IPS DF 19.7 (cell line): Measurements from ENCODE around the gene FBH1.
"Not testable (repeated sequence)": the region's sequence is repeated elsewhere in the genome, so short reads cannot be mapped to it uniquely, and the experiment has no call there.

Experiments
- DNase-seq: peaks from one replicate; pipeline ENCODE4 v3.0.0-alpha.2; 2013; ENCODE audit warnings: low read depth, low spot score

The FBH1 gene

DNA sequence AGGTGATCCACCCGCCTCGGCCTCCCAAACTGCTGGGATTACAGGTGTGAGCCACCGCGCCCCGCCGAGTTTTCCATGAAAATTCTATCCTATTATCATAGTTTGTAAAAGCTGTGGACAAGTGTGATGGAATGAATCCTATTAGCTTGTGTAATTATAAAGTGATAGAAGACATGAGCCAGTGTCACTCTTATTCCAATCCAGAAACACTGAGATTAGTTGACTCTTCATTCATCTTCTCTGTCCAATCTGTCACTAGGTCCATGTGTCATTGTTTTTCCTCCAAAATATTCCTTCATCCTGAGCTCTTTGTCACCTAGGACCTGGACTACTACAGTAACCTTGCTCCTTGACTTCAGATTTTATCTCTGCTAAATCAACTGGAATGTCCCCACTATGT lies 13.5 kb downstream of the FBH1 start:
- no peak for DNase-seq

DNA sequence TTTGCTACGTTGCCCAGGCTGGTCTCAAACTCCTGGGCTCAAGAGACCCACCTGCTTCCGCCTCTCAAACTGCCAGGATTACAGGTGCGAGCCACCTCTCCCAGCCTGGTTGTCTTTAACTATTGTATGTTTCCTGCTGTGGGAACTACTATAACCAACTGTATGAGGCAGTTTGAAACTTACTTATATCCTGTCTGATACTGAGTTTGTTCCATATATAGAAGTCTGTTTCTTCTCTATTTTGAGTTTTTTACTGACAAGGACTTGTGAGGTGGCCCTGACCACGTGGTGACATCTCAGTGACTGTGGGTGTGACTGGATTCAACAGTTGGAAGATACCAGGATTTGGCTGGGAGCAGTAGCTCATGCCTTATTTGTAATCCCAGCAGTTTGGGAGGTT lies 14.2 kb downstream of the FBH1 start:
- no peak for DNase-seq

DNA sequence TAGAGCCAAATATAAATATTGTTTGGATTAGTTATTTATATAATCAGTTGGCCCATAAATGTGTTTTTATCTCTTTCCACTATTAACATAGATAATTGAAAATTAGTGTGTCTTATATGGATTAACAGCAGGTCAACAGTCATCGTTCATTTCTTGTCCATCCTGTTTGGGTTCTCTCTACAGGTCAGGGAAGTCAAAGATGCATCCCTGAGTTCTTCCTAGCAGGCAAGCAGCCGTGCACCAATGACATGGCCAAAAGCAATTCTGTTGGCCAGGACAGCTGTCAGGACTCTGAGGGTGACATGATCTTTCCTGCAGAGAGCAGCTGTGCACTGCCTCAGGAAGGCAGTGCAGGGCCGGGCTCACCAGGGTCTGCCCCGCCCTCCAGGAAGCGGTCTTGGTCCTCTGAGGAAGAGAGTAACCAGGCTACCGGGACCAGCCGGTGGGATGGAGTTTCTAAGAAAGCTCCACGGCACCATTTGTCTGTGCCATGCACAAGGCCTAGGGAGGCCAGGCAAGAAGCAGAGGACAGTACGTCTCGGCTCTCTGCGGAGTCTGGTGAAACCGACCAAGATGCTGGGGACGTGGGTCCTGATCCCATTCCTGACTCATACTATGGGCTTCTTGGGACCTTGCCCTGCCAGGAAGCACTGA lies 15.9 kb downstream of the FBH1 start:
- DNase-seq = no peak

DNA sequence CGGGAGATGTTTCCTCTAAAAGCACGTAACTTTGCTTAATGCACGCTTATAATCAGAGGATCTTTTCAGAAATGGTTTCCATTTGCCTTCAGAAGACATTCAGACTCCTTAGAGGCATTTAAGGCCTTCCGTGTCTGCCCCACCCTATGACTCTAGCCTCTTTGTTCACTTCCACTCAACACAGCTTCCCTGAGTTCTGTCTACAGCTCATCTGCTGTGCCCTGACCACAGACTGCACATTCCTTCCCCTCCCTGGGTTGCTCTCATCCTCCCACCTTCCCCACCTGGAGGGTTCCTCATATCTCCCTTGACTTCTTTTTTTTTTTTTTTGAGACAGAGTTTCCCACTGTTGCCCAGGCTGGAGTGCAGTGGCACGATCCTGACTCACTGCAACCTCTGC lies 16.6 kb downstream of the FBH1 start:
- no peak for DNase-seq

DNA sequence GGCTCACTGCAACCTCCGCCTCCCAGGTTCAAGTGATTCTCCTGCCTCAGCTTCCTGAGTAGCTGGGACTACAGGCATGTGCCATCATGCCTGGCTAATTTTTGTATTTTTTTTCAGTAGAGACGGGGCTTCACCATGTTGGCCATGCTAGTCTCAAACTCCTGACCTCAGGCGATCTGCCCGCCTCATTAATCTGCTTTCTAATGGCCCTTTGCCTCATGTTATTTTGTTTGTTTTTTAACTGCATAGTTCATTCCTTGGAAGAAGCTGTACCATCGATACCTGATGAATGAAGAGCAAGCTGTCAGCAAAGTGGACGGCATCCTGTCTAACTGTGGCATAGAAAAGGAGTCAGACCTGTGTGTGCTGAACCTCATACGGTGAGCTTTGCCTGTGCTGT lies 18.6 kb downstream of the FBH1 start:
- not testable (repeated sequence) for DNase-seq

DNA sequence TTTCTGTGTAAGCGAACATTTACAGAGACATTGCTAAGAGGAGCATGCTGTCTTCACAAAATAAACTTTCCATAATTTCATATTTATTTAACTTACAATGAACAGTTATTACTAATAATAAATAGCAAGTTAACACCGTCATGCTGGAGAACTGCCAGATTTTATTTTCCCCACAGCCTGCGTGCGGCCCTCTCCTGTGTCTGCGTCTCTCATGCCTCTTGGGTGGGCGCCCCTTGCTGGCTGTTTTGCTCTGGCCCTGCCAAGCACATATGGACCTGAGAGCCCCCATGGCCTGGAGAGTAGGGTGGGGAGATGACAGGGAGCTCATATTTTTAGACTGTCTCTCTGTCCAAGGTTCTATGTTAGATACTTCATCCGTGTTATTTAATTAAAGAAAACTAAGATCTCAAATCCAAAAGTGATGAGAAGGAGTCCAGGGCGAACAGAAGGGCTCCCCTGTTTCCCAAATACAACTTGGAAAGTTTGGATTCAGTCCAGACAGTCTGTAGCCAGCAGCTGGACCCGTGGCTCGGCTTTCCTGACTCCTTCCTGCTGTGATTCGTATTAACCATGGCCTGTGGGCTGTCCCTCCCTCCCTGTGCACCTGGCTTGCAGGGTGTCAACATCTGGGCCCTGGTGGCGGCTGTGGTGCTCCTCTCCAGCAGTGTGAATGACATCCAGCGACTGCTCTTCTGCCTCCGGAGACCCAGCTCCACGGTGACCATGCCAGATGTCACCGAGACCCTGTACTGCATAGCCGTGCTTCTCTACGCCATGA lies 20.5 kb downstream of the FBH1 start:
- DNase-seq = no peak

DNA sequence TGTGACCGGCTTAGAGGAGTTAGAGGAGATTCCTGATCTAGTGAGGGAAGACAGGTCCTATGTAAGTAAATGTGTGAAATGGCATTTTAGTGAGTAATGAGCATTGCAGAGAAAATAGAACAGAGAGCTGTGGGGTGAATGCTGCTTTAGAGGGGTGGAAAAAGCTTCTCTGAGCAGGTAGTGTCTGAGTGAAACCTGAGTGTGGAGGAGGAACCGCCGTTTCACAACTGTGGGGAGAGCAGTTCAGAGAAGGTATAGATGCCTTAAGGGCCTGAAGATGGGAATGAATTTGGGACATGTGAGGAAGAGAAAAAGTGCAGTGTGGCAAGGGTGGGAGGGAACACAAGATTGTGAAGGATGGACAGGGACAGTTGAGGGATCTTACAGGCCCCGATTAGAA lies 21.6 kb downstream of the FBH1 start:
- DNase-seq = no peak

DNA sequence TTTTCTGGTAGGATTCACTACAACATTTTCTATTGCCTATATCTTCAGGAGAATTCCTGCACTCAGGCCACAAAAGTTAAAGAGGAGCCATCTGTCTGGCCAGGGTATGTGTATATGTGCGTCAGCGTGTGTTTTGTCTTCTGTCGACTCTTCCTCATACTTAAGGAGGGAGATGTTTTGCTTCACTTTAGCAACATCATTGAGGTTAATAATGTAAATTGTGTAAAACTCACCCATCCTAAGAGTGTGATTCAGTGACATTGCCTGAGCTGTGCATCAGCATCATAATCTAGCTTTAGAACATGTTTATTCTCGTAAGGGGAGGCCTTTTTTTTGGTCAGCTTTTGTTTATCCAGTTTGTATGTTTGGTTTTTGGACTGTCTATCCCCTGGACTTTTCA lies 23.7 kb downstream of the FBH1 start:
- DNase-seq = no peak

DNA sequence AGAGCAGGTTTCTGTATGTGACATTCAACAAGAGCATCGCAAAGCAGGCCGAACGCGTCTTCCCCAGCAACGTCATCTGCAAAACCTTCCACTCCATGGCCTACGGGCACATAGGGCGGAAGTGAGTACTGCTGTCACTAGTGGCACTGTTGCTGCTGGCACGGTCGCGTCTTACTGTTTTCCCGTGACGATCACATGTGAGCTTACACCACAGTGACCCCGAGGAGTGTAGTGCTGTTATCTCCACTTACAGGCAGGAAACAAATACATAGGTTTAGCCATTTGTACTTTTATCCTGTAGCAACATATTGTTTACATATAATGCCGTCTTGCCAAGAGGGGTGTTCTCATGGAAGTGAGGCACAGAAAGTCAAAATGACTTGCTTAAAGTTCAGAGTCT lies 25.4 kb downstream of the FBH1 start:
- DNase-seq = no peak

DNA sequence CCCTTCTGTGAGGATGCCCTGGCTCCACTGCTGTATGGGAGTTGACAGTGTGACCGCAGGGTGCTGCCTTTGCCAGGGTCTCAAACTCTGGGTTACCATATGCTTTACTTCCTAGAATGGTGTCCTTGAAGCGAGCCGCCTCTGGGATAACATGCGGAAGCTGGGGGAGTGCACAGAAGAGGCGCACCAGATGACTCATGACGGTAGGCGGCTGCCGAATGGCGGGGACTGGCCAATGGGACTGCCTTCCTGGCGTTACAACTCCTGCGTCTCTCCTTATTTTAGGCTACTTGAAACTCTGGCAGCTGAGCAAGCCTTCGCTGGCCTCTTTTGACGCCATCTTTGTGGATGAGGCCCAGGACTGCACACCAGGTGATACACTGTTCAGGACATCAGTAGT lies 27.3 kb downstream of the FBH1 start:
- no peak for DNase-seq

DNA sequence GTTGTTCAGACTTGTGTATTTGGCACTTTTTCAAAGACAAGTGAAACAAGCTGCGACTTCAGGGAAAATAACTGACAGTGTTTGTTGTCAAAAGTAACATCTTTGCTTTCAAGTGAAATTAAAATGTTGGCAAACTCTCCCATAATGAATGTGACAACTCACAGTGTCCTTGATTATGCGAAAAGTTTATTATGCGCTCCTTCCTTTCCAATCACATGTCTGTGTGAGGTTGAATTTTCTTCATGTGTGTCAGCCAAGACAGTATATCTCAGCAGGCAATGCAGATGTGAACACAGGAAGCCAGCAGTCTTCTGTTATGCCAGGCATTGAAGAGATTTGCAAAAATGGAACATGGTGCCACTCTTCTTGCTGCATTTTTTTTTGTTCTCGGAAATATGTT lies 28.7 kb downstream of the FBH1 start:
- no peak for DNase-seq

DNA sequence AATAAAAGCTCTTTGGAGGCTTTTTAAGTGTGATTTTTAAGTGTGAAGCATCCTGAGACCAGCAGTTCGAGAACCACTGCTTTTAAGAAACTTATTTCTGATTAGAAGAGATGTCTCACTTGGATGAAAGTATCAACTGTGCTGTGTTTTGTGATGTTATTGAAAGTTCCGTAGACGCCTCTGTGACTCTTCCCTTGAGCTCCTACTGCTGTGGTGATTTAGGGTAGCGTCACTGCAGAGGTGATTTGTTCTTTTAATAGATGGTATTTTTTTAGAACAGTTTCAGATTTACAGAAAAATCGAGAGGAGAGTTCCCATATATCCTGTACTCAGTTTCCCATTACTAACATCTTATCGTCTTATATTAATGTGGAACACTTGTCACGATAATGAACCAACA lies 29.5 kb downstream of the FBH1 start:
- no peak for DNase-seq

DNA sequence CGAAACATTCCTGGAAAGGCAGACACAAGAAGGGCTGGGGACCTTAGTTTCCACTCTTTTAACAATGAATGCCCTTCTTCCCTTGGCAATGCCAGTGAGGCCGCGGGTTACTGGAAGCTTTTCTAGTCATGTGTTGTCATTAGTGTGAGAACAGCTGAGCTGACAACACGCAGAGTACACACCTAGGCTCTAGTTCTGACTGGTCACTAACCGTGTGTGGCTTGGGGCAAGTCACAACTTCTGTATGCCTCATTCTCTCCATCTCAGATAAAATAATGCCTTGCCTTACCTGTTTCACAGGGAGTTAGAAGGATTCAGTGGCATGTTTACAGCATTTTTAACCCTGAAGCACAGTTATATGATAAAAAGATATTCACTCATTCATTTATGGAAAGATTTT lies 31.7 kb downstream of the FBH1 start:
- no peak for DNase-seq

DNA sequence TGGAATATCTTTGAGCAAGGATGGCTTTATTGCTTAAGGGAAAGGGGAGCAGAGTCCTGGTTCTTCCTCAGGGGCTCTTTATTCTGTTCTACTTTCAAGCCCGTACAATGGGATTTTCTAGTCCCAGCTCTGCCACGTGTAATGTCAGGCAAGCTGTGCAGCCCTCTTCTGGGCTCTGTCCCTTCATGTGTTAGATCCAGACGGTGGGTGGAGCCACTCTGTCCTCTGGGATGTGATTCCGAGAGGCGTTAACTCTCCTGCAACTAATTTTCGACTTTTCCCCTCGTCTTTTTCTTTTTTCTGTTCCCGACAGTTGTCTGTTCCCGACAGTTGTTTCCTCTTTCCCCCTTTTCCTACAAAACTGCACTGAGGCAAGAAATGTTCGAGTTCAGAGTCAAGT lies 34.8 kb downstream of the FBH1 start:
- DNase-seq = no peak

DNA sequence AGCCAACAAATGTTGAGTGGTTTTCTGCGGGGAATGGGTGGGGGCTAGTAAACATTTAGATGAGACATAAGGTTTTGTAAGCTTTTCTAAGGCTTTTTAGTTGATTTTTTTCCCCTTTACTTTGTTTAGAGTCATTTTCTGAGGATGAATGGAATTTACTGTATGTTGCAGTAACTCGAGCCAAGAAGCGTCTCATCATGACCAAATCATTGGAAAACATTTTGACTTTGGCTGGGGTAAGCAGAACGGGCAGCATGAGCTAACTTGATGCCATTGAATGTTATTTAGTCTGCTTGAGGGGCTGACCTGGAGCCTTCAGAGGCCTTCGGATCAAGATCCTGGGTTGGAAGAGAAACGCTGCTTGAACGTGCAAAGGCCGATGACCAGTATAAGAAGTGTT lies 37.3 kb downstream of the FBH1 start:
- DNase-seq = no peak

DNA sequence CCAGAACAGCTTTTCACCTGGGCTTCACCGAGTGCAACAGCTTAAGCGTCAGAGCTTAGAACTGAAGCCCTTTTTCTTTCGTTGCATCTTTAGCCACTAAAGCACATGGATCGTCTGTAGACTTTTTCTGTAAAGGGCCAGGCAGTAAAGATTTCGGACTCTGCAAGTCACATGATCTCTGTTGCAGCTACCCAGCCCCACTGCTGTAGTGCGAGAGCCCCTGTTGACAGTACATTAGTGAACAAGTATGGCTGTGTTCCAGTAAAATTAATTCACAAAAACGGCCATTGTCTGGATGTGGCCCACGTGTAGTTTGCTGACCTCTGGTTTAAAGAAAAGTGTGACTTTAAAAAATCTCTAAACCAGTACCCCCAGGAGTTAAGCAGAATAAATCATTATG lies 39.4 kb downstream of the FBH1 start:
- DNase-seq = no peak

DNA sequence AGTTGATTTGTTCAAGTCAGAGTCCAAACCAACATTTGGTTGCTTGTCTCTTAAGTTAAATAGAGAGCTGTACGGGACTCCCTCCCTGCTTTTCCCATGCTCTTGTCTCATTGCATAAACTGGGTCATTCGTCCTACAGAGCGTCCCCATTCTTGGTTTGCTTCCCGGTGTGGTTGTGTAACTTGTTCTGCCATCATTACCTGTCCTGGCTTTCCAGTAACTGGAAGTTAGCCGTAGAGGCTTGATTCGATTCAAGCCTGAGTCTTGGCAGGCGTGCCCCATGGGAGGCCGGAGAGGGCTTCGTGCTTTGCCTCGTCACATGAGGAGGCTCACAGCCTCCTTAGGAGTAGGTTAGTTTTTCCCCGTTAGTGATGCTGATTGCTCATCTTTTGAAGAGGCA lies 40.2 kb downstream of the FBH1 start:
- DNase-seq = no peak

DNA sequence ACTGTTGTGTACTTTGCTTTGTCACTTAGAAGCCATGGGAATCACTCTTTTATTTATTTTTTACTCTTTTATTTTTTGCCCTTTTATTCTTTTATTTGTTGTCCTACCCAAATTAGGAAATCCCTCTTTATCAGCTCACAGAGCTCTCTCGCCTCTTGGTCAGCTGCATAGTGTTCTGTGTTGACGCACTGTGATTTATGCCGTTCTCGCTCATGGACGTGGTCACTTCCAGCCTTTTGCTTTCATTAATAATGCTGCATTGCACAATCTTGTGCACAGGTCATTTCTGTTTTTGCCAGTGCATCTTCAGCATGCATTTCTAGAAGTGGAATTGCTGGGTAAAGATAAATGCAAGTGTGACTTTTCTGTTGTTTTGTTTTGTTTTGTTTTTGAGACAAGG lies 42.3 kb downstream of the FBH1 start:
- no peak for DNase-seq

DNA sequence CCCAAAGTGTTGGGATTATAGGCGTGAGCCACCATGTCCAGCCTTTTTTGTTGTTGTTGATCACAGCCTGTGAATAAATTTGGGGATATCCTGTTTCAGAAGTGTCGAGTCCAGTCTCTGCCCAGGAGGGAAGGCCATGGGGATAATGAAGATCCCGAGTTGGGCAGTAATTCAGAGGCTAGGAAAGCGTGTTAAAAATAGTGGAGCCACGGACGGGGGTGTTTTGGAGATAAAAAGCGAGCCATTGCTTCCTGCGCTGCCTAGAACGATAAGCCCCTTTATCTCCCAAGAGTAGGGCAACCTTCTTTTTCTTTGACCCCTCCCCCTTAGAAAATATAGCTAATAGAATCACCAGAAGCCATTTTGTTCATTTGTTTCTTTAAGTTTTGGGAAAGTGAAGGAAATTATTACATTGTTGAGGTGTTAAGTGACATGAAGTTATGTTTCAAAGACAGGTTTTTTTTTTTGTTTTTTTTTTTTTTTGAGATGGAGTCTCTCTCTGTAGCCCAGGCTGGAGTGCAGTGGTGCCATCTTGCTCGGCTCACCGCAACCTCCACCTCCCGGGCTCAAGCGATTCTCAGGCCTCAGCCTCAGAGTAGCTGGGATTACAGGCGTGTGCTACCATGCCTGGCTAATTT lies 44.0 kb downstream of the FBH1 start:
- DNase-seq = no peak

DNA sequence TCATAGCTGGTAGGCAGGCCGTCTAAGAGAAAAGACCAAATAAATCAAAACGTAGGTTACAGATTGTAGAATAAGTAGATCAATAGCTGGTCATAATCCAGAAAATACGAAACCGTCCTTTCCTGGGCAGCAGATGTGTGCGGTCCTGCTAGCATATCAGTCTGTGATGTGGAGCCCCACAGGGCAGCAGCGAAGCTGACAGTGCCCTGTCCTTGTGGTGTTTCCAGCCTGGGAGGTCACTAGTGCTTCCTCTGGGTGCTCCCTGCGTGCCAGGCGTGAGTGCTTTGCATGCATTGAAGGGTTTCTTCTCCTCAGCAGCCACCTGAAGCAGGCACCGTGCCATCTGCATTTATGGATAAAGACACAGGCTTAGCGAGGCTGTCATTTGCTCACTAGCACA lies 45.6 kb downstream of the FBH1 start:
- no peak for DNase-seq

DNA sequence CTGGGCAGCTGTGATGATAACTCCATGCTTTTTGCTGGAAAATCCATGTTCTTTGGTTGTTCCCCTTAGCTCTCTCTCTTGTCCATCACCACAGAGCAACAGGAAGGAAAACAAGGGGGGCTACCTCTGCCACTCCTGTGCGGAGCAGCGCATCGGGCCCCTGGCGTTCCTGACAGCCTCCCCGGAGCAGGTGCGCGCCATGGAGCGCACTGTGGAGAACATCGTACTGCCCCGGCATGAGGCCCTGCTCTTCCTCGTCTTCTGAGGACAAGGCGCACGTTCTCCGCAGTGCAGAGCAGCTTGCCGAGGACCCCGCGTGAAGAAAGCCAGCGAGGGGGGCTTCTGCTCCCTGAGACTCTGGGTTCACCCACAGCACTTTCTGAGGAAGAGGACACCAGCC lies 47.0 kb downstream of the FBH1 start:
- no peak for DNase-seq

DNA sequence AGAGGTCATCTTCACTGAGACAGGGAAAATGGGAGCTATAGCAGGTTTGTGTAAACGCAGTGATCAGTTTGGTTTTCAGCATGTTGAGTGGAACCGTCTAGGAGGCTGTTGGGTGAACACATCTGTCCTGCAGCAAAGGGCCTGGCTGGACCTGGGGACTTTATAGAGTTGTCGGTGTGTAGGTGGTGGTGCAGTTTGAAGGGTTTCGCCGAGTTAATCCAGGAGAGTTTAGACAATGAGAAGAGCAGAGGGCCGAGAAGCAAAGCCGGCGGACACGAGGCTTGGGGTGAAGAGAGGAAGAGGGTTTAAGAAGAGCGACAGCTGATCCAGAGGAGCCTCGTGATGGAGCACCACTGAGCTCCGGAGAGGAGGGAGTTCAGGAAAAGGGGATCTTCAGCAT lies 48.2 kb downstream of the FBH1 start:
- no peak for DNase-seq

DNA sequence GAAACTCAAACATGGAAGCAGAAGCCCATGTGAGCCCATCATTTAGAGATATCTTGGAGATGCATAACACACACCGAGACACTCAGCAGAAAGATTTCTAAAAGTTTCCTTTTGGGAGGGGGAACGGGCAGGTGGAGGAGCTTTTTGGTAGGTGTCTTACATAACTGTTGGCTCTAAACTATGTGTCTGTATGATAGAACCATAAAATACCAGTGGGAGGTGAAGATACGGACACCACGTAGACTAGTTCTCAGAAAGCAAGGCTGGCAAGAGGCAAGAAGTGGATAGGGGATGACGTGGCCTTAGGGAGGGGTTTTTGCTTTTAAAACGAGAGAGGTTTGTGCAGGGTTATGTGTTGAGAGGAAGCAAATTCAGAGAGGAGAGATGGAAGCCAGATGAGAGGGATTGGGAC lies 50.8 kb downstream of the FBH1 start:
- no peak for DNase-seq
